GM23338 (cell line): Measurements from ENCODE around the gene ZBTB20.

Experiments used
- CREB1 ChIP-seq: fragments of 250-450 bp; sonication (Bioruptor Pico); IDR thresholded peaks from 2 replicates; pipeline ENCODE4 v1.5.0; 2020; ENCODE audit warnings: low read depth, mild to moderate bottlenecking, moderate library complexity
- EZH2 ChIP-seq: fragments of 200-600 bp; sonication (generic); IDR thresholded peaks from one replicate; pipeline ENCODE4 v1.8.0; 2017; ENCODE audit warnings: antibody characterized with exemption, mild to moderate bottlenecking, low read depth; ENCODE audit not compliant: unreplicated experiment
- NANOG ChIP-seq: IDR thresholded peaks from 2 replicates; pipeline ENCODE4 v1.6.1; 2016; ENCODE audit warnings: antibody characterized with exemption, borderline replicate concordance
- TF ChIP-seq, protein P1 (sequence below), 2 experiments: fragments of 200-600 bp in 1 of 2; sonication (generic) in 1 of 2; conservative IDR thresholded peaks; 2 replicates each; pipeline versions ENCODE4 v1.5.1 to v1.6.1; 2016 to 2017; ENCODE audit warnings: antibody characterized with exemption in 2 of 2, low read depth in 2 of 2, mild to moderate bottlenecking in 2 of 2, moderate library complexity in 1 of 2

DNA sequence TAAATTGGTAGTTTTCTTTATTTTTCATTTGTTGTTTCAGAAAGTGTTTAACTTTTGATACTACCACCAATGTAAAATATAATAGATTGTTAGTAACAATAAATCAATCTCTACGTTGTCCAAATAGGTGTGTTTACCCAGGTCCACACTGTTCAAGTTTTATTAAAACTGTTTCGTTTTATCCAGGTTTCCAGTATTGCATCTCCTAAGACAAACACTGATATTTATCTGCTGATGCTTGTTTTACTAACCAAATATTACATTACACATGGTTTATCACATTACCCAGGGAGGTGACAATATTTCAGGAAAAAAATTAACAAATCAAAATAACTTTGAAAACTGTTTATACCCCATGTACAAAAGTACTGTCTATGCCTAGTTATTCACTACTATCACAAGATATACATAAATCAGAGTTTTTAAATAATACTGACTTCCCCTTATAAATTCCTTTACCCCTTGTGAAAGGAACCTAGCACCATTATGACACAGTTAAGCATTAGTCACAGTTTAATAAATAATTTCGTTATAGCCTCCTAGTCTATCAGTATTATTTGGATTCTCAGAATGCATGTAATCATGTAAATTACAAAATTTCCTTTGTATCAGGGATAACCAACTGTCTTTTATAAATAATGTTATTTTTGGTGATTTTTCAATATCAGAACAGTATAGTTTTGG lies 205.3 kb downstream of the ZBTB20 start:
- TF ChIP-seq, protein P1, sequence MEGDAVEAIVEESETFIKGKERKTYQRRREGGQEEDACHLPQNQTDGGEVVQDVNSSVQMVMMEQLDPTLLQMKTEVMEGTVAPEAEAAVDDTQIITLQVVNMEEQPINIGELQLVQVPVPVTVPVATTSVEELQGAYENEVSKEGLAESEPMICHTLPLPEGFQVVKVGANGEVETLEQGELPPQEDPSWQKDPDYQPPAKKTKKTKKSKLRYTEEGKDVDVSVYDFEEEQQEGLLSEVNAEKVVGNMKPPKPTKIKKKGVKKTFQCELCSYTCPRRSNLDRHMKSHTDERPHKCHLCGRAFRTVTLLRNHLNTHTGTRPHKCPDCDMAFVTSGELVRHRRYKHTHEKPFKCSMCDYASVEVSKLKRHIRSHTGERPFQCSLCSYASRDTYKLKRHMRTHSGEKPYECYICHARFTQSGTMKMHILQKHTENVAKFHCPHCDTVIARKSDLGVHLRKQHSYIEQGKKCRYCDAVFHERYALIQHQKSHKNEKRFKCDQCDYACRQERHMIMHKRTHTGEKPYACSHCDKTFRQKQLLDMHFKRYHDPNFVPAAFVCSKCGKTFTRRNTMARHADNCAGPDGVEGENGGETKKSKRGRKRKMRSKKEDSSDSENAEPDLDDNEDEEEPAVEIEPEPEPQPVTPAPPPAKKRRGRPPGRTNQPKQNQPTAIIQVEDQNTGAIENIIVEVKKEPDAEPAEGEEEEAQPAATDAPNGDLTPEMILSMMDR (conservative IDR thresholded peaks at IDR 0.05; ENCODE audit: low read depth in 2 of 2): no peak
- no peak for TF ChIP-seq EZH2
- no peak for TF ChIP-seq NANOG
- TF ChIP-seq CREB1 (CRISPR knock-in tag): no peak
